Placental epithelial cell (primary cell): ENCODE data around the gene CNR1. TPM values are rescaled to one million over a fixed set of nuclear protein-coding genes. Genes with fewer than 3 reads are reported as not detected.

Experiments used
- total RNA-seq: library from RNA; depleted of rRNA; stranded (reverse); fragments of >200 nt; gene quantifications from 2 replicates; pipeline ENCODE4 v1.2.3, GENCODE V29; 2012

CNR1 gene
- not detected in 2 replicates for total RNA-seq

GRCh38 chr6:88165844-88166492, at the start of gene CNR1:
Gene CNR1, minus strand, starts transcription at chr6:88166347. Its CDS starts 21,073 bp downstream, at chr6:88145274.

Other genes with a start within 250 kb of the CNR1 start
- not detected in 2 replicates for gene SPACA1, start 118.5 kb downstream of the CNR1 start, total RNA-seq